Measurements from ENCODE around the gene RAB37.

- TF ChIP-seq CTCF (IDR thresholded peaks at IDR 0.05; ENCODE audit: low read depth, low read length) = no peak
- TF ChIP-seq MAX (IDR thresholded peaks at IDR 0.05; ENCODE audit: low read depth, low read length) = no peak
- TF ChIP-seq POLR2A (IDR thresholded peaks at IDR 0.05; ENCODE audit: extremely low read depth, insufficient read length) = no peak
Measured at GRCh38 chr17:74785981-74786360, 48.9 kb downstream of the RAB37 start.

Data from NB4 (cell line).